NCI-H748 (cell line): ENCODE data around the gene CHST11.
"Not testable (repeated sequence)": the region's sequence is repeated elsewhere in the genome, so short reads cannot be mapped to it uniquely, and the experiment has no call there.

Experiments used
- DNase-seq: peaks from one replicate; lab custom pipeline; 2025; ENCODE audit not compliant: unreplicated experiment; lab: John Stamatoyannopoulos, UW

The CHST11 gene

GRCh38 chr12:104788840-104789271, 332.1 kb downstream of the CHST11 start:
- DNase-seq, result peak; percentile 51

GRCh38 chr12:104790296-104791125, 333.8 kb downstream of the CHST11 start:
- DNase-seq, result peak; percentile 19

GRCh38 chr12:104792570-104792969, 335.8 kb downstream of the CHST11 start:
- DNase-seq, result no peak

GRCh38 chr12:104793285-104793684, 336.5 kb downstream of the CHST11 start:
- no peak for DNase-seq

GRCh38 chr12:104793968-104794367, 337.2 kb downstream of the CHST11 start:
- DNase-seq, result no peak

- no peak for DNase-seq
These were observed 339.7 kb downstream of the CHST11 start for GRCh38 chr12:104796475-104796862.

GRCh38 chr12:104799458-104799857, 342.7 kb downstream of the CHST11 start:
- no peak for DNase-seq

GRCh38 chr12:104801005-104801404, 344.3 kb downstream of the CHST11 start:
- no peak for DNase-seq

GRCh38 chr12:104801427-104801826, 344.7 kb downstream of the CHST11 start:
- DNase-seq, result no peak

GRCh38 chr12:104802208-104802607, 345.5 kb downstream of the CHST11 start:
- no peak for DNase-seq

- no peak for DNase-seq
These were observed 348.4 kb downstream of the CHST11 start for GRCh38 chr12:104805186-104805585.

- not testable (repeated sequence) for DNase-seq
These were observed 349.4 kb downstream of the CHST11 start for GRCh38 chr12:104806194-104806593.

GRCh38 chr12:104809251-104809650, 352.5 kb downstream of the CHST11 start:
- no peak for DNase-seq

GRCh38 chr12:104809706-104810385, 353.1 kb downstream of the CHST11 start:
- no peak for DNase-seq
